Activated T-cell treated with anti-CD3 and anti-CD28 coated beads for 24 hours (primary cell): ENCODE results near the gene BMS1.
"Not testable (repeated sequence)": the region's sequence is repeated elsewhere in the genome, so short reads cannot be mapped to it uniquely, and the experiment has no call there.

ENCODE experiments used
- DNase-seq: peaks from one replicate; pipeline ENCODE4 v3.0.0-alpha.2; 2020; ENCODE audit warnings: low read depth

BMS1 gene

DNA sequence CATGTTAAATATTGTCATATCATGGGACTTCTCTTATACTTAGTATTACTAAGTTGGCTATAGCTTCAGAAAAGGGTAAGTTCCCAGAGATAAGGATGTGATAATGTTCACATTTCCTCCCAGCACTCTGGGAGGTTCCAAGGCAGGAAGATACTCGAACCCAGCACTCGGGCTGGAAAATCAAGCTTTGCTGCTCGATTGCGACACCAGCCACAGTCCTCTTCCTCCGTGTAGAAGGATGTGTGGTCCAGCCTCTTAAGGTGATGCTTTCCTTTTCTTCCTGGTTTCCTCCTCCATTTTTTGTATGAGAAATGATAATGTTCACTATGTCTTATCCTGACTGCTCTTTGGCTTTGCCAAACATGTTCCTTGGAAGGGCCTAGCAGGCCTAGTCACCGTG is 3.2 kb downstream of the BMS1 start:
- DNase-seq = no peak

- DNase-seq = no peak
These were observed 8.2 kb downstream of the BMS1 start for GRCh38 chr10:42790835-42791234.

DNA sequence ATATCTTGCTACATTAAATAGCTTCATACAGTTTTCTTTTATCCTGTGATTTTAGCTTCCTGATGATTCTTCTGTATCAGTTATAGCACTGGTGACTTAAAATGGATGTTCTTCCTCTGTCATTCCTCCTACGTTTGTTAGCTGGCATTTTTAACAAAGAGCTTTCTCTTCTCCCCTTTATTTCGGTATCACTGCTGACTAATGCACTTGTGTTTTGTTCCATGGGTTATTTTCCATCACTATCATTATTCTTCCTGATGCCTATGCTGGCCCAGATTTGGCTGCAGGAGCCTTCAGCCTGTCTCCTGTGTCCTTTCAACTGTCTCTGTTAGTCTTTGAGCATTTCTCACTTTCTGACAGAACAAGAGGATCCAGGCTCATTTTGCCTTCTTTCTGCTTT is 13.1 kb downstream of the BMS1 start:
- DNase-seq = no peak

DNA sequence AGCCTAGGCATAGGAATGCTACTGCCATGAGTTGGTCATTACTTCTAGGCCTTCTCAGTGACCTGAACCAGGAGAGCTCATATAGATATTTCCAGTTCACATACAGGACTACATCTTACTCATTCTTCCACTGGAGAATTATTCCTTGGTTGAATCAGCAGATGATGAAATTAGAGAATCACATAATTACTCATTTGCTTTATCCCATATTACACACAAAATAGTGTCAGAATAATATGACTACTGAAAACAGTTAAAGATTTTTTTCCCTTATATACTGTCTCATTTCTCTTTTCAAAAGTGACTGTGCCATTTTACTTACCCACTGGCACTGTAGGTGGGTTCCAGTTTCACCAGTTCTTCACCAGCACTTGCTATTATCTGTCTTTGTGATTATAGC is 18.5 kb downstream of the BMS1 start:
- DNase-seq = no peak

GRCh38 chr10:42802876-42803275 is 20.3 kb downstream of the BMS1 start:
- DNase-seq = no peak

DNA sequence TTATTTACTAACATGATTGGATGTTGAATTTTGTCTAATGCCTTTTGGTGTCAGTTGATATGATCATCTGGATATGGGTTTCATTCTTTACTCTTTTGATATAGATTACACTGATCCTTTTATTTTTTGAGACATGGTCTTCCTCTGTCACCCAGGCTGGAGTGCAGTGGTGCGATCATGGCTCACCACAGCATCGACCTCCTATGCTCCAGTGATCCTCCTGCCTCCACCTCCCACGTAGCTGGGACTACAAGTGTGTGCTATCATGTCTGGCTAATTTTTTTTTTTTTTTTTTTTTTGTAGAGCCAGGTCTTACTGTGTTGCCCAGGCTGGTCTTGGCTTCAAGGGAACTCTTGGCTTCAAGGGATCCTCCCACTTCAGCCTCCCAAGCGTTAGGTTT is 27.1 kb downstream of the BMS1 start:
- DNase-seq = no peak

DNA sequence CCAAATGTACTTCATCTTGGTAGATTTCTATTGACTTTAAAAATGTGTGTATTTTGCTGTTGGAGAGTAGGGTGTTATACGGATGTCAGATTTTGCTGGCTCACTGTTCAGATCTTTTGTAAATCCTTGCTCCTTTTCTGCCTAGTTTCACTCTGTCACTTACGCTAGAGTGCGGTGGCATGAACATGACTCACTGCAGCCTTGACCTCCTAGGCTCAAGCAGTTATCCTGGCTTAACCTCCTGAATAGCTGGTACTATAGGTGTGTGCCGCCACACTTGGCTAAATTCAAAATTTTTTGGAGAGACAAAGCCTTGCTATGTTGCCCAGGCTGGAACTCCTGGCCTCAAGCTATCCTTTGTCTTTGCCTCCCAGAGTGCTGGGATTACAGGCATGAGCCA is 29.4 kb downstream of the BMS1 start:
- no peak for DNase-seq

DNA sequence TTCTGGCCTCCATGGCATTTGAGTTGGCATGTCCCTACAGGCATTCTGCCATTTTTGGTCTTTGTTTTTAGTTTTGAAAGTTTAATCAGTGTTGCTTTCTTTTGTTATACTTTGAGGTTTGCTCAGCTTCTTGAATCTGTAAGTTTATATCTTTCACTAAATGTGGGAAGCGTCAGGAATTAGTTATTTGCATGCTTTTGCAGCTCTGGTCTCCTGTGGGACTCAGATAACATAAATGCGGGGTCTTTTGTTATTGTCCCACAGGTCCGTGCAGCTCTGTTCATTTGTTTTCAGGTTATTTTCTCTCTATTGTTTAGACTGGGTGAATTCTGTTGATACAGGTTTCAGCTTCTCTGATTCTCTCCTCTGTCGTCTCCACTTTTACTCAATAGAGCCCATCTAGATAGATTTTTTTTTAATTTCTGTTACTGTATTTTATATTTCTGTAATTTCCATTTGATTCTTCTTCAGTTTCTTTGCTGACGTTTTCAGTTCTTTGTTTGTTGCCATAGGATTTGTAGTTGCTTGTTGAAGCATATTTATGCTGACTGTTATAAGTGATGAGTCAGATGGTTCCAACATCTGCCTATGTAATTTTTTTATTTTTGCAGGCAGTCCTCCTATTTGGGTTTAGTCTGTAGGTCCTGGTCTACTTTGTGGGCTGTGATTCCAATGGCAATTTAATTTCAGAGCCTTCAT is 31.5 kb downstream of the BMS1 start:
- DNase-seq = not testable (repeated sequence)

- not testable (repeated sequence) for DNase-seq
These were observed 33.7 kb downstream of the BMS1 start for GRCh38 chr10:42816334-42816733.

DNA sequence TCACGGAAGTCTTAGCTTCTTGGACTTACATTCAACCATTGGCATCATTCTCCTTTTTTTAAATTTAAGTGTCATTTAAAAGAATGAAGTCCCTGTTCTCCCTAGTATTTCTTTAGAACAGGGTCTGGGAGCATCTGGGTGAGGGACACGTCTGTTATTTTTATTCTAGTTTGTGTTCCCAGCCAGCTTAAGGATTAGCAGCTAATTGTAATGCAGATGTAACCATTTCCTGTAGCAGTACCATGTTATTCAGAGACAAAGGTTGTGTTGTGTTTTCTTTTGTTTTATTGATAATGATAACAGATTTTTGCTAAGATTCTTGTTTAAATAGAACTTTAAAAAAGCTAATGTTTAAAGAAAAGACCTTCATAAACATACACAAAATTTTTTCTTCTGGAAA is 34.3 kb downstream of the BMS1 start:
- DNase-seq = no peak

DNA sequence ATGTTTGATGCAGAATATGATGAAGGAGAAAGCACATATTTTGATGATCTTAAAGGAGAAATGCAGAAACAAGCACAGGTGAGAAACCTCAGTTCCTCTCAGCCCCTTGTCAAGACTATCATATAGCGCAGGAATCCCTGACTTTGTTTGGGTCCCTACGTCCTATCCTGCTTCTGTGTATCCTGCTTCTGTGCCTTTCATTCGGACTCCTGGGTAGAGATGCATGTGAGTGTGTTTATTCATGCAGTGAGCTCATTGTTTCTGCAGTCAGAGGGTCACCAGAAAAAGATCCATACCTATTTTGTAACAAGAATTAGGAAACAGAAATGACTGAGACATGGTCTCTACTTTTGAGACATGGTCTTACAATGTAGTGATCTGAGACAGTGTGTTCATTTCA is 34.8 kb downstream of the BMS1 start:
- not testable (repeated sequence) for DNase-seq

GRCh38 chr10:42826759-42827158 is 44.2 kb downstream of the BMS1 start:
- not testable (repeated sequence) for DNase-seq

- DNase-seq = no peak
These were observed 44.6 kb downstream of the BMS1 start for GRCh38 chr10:42827201-42827600.

GRCh38 chr10:42828391-42828790 is 45.8 kb downstream of the BMS1 start:
- not testable (repeated sequence) for DNase-seq

DNA sequence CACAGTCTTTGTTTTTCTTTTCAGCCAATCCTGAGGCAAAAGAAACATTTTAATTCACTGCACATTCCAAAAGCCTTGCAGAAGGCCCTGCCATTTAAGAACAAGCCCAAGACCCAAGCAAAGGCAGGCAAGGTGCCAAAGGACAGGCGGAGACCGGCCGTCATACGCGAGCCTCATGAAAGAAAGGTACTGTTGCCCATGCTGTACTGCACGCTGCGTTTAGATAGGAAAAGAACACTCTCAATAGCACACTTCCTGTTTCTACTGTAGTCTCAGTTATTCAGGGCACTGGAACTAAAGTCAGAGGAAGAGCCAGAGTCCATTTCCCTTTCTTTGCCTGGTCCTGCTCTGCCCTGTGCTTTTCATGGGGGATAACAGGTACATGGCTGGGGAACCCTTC is 47.6 kb downstream of the BMS1 start:
- DNase-seq = no peak

GRCh38 chr10:42836096-42836495 is 53.5 kb downstream of the BMS1 start:
- DNase-seq = no peak

- DNase-seq = no peak
These were observed 54.3 kb downstream of the BMS1 start for GRCh38 chr10:42836771-42837468.

GRCh38 chr10:42844810-42845209 is 62.2 kb downstream of the BMS1 start:
- DNase-seq = not testable (repeated sequence)

DNA sequence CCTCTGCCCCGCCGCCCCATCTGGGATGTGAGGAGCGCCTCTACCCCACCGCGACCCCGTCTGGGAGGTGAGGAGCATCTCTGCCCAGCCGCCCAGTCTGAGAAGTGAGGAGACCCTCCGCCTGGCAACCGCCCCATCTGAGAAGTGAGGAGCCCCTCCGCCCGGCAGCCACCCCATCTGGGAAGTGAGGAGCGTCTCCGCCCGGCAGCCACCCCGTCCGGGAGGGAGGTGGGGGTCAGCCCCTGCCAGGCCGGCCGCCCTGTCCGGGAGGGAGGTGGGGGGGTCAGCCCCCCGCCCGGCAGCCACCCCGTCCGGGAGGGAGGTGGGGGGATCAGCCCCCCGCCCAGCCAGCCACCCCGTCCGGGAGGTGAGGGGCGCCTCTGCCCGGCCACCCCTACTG is 64.7 kb downstream of the BMS1 start:
- not testable (repeated sequence) for DNase-seq

- DNase-seq = no peak
These were observed 68.3 kb downstream of the BMS1 start for GRCh38 chr10:42850931-42851330.

DNA sequence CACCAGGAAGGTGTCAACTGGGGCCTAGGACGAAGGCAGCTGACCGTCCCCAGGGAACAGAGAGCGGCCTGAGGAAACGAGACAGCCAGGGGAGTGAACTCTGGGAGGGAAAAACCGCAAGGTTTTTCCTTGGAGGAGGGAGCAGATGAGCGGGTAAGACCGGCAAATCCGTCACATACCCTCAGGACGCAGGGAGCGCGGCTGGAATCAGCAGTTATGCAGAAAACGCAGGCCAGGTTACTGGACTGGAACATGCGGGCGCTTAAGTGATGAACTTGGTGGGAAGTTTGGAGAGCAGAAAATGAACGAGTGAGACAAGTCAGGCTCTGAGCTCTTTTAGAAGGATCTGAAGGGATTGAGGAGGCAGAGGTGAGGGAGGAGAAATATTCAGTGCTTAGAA is 76.7 kb downstream of the BMS1 start:
- no peak for DNase-seq

DNA sequence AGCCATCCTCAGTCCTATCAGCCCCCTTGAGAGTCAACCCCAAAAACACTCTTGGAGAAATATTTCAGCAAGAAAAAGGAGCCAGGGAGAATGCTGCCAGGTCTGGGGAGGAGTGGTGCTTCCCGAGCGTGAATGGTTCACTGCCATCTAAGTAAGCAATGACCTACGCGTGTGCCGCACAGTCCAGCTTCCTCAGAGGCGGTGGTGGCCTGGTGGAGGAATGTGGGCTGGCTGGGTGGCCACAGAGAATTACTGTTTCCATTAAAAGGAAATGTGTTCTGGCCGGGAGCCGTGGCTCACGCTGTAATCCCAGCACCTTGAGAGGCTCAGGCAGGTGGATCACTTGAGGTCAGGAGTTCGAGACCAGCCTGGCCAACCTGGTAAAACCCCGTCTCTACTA is 77.4 kb downstream of the BMS1 start:
- not testable (repeated sequence) for DNase-seq

GRCh38 chr10:42862801-42863200 is 80.2 kb downstream of the BMS1 start:
- DNase-seq = not testable (repeated sequence)

- DNase-seq = no peak
These were observed 82.0 kb downstream of the BMS1 start for GRCh38 chr10:42864575-42864974.
